ENCODE measurements around the gene DPY19L1. TPM values are rescaled to one million over a fixed set of nuclear protein-coding genes. Genes with fewer than 3 reads are reported as not detected.
"Not testable (repeated sequence)": the region's sequence is repeated elsewhere in the genome, so short reads cannot be mapped to it uniquely, and the experiment has no call there.

DPY19L1 gene
- total and polyA plus RNA-seq, 3 donors from 2014 or later: 40.2 to 63.8 (median 53.4) TPM

- no peak for DNase-seq
- 86 to 87% methylated on average over 6 of the region's 6 CpGs for WGBS, 2 donors
- Histone ChIP-seq H3K4me1 (no peaks in the 10 kb centered on the region), H3K9me3 (no peaks in the 10 kb centered on the region), H3K36me3 (ENCODE audit: low read depth, missing control alignments) (no peaks in the 10 kb centered on the region), H3K4me3 (no peak overlapping the region), H3K27ac (no peak overlapping the region), H3K27me3 (no peaks in the 10 kb centered on the region)
- intact Hi-C loops (cut with DNase I; ENCODE audit: low total_unique reads): no loop called here
- TF ChIP-seq POLR2A (IDR thresholded peaks at IDR 0.05): no peak
- TF ChIP-seq, protein P1, sequence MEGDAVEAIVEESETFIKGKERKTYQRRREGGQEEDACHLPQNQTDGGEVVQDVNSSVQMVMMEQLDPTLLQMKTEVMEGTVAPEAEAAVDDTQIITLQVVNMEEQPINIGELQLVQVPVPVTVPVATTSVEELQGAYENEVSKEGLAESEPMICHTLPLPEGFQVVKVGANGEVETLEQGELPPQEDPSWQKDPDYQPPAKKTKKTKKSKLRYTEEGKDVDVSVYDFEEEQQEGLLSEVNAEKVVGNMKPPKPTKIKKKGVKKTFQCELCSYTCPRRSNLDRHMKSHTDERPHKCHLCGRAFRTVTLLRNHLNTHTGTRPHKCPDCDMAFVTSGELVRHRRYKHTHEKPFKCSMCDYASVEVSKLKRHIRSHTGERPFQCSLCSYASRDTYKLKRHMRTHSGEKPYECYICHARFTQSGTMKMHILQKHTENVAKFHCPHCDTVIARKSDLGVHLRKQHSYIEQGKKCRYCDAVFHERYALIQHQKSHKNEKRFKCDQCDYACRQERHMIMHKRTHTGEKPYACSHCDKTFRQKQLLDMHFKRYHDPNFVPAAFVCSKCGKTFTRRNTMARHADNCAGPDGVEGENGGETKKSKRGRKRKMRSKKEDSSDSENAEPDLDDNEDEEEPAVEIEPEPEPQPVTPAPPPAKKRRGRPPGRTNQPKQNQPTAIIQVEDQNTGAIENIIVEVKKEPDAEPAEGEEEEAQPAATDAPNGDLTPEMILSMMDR (IDR thresholded peaks at IDR 0.05): no peak
These were observed 98.1 kb downstream of the DPY19L1 start for GRCh38 chr7:34939175-34939574.

- H3K4me3 ChIP-seq; H3K9me3 ChIP-seq; intact Hi-C loops (cut with DNase I; ENCODE audit: low total_unique reads); H3K27me3 ChIP-seq; H3K4me1 ChIP-seq; DNase-seq; H3K27ac ChIP-seq; H3K36me3 ChIP-seq (ENCODE audit: low read depth, missing control alignments): not testable (repeated sequence)
- 77 to 86% methylated on average over 2 of the region's 2 CpGs for WGBS, 2 donors
These were observed 101.5 kb downstream of the DPY19L1 start for GRCh38 chr7:34935735-34936165.

DNA sequence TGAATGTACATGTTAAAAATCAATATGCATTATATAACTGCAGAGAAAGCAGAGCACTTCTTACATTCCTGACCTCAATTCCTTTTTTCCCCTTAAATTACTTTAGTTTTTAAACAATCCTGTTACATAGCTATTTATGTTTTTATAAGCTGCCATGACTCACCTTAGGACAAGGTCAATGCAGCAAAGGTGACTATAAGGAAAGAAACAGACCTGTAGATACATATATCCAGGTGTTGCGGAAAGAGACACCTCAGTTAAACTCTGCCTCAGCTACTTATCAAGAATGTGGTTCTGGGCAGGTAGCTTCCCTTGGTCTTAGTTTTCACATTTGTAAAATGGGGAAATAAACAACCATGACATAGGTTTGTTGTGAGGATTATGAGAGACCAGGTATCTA is 105.5 kb downstream of the DPY19L1 start:
- intact Hi-C loops (cut with DNase I; ENCODE audit: low total_unique reads): no loop called here
- no peak for DNase-seq
- Histone ChIP-seq H3K9me3 (no peaks in the 10 kb centered on the region), H3K27ac (no peak overlapping the region), H3K4me3 (no peak overlapping the region), H3K4me1 (no peaks in the 10 kb centered on the region), H3K27me3 (no peaks in the 10 kb centered on the region), H3K36me3 (ENCODE audit: low read depth, missing control alignments) (no peaks in the 10 kb centered on the region)
- no peak for TF ChIP-seq POLR2A (IDR thresholded peaks at IDR 0.05)
- TF ChIP-seq, protein P1 (IDR thresholded peaks at IDR 0.05): no peak
- WGBS, 2 donors: 100% methylated on average over 1 of the region's 1 CpG

- DNase-seq; H3K4me1 ChIP-seq; H3K9me3 ChIP-seq; H3K4me3 ChIP-seq; H3K36me3 ChIP-seq (ENCODE audit: low read depth, missing control alignments); intact Hi-C loops (cut with DNase I; ENCODE audit: low total_unique reads); H3K27ac ChIP-seq; H3K27me3 ChIP-seq: not testable (repeated sequence)
- 86 to 87% methylated on average over 5 to 6 of the region's 6 CpGs for WGBS, 2 donors
These were observed 107.5 kb downstream of the DPY19L1 start for GRCh38 chr7:34929783-34930182.

- no peaks in the 10 kb centered on the region for H3K4me1 ChIP-seq
- intact Hi-C loops (cut with DNase I; ENCODE audit: low total_unique reads): no loop called here
- no peak for TF ChIP-seq POLR2A (IDR thresholded peaks at IDR 0.05)
- TF ChIP-seq, protein P1 (IDR thresholded peaks at IDR 0.05): no peak
- no peak for DNase-seq
- H3K9me3 ChIP-seq: no peaks in the 10 kb centered on the region
- no peak overlapping the region for H3K27ac ChIP-seq
- H3K27me3 ChIP-seq: no peaks in the 10 kb centered on the region
- no peak overlapping the region for H3K4me3 ChIP-seq
- no peaks in the 10 kb centered on the region for H3K36me3 ChIP-seq (ENCODE audit: low read depth, missing control alignments)
- 47 to 68% methylated on average over 1 of the region's 1 CpG for WGBS, 2 donors
These were observed 108.7 kb downstream of the DPY19L1 start for GRCh38 chr7:34928560-34928959.

GRCh38 chr7:34928052-34928451 is 109.2 kb downstream of the DPY19L1 start:
- Histone ChIP-seq H3K27ac (no peak overlapping the region), H3K4me3 (no peak overlapping the region), H3K9me3 (no peaks in the 10 kb centered on the region), H3K4me1 (no peaks in the 10 kb centered on the region), H3K27me3 (no peaks in the 10 kb centered on the region), H3K36me3 (ENCODE audit: low read depth, missing control alignments) (no peaks in the 10 kb centered on the region)
- intact Hi-C loops (cut with DNase I; ENCODE audit: low total_unique reads): no loop called here
- DNase-seq: peak; percentile 92
- WGBS, 2 donors: 32 to 35% methylated on average over 5 of the region's 5 CpGs
- TF ChIP-seq, protein P1 (IDR thresholded peaks at IDR 0.05): peak; percentile 9 to 73 (median 44)
- no peak for TF ChIP-seq POLR2A (IDR thresholded peaks at IDR 0.05)

- H3K9me3 ChIP-seq; DNase-seq; H3K27ac ChIP-seq; H3K27me3 ChIP-seq; H3K36me3 ChIP-seq (ENCODE audit: low read depth, missing control alignments); H3K4me1 ChIP-seq; intact Hi-C loops (cut with DNase I; ENCODE audit: low total_unique reads); H3K4me3 ChIP-seq: not testable (repeated sequence)
- WGBS, 2 donors: 92% methylated on average over 4 of the region's 4 CpGs; no CpG with 5 or more reads in 1 of the 2 donors
These were observed 116.8 kb downstream of the DPY19L1 start for GRCh38 chr7:34920470-34920869.

DNA sequence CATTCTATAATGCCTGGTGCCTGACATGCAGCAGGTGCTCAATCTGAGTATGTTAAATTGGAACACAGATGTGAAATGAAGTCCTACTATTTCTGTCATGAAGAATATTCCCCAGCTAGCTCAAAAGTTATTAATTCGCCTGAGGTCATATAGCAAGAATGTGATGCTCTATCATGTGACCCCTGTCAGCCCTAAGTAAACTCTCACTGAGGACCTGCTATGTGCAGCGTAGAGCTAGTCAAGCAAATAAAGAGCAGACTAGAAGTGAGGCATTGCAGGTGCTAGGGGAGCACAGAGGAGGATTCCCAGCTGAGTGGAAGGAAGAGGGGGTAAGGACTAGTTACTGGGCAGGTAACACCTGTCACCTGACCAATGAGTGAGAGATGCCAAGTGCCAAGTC is 118.2 kb downstream of the DPY19L1 start:
- H3K27ac ChIP-seq; H3K4me1 ChIP-seq; H3K4me3 ChIP-seq; H3K36me3 ChIP-seq (ENCODE audit: low read depth, missing control alignments); H3K9me3 ChIP-seq; DNase-seq; intact Hi-C loops (cut with DNase I; ENCODE audit: low total_unique reads); H3K27me3 ChIP-seq: not testable (repeated sequence)
- WGBS, 2 donors: 65 to 73% methylated on average over 2 of the region's 2 CpGs
